Measurements from ENCODE around the gene KCNH2.

Gene KCNH2

GRCh38 chr7:150945171-150945852, 32.8 kb downstream of the KCNH2 start:
- DNase-seq = no peak

GRCh38 chr7:150944066-150945042, 33.8 kb downstream of the KCNH2 start:
- no peak for DNase-seq

- no peak for DNase-seq
These were observed 34.7 kb downstream of the KCNH2 start for GRCh38 chr7:150943453-150943814.

GRCh38 chr7:150942591-150943452, 35.3 kb downstream of the KCNH2 start:
- no peak for DNase-seq

- DNase-seq = no peak
These were observed 36.0 kb downstream of the KCNH2 start for GRCh38 chr7:150942001-150942590.

- no peak for DNase-seq
These were observed 36.6 kb downstream of the KCNH2 start for GRCh38 chr7:150941351-150942000.

- no peak for DNase-seq
These were observed 37.6 kb downstream of the KCNH2 start for GRCh38 chr7:150940431-150941102.

GRCh38 chr7:150939466-150939865, 38.7 kb downstream of the KCNH2 start:
- no peak for DNase-seq

- no peak for DNase-seq
These were observed 39.1 kb downstream of the KCNH2 start for GRCh38 chr7:150939052-150939451.

- DNase-seq = no peak
These were observed 39.6 kb downstream of the KCNH2 start for GRCh38 chr7:150938566-150938965.

- DNase-seq = no peak
These were observed 40.1 kb downstream of the KCNH2 start for GRCh38 chr7:150937848-150938561.

GRCh38 chr7:150936018-150936417, 42.1 kb downstream of the KCNH2 start:
- no peak for DNase-seq

GRCh38 chr7:150935149-150935548, 43.0 kb downstream of the KCNH2 start:
- no peak for DNase-seq

GRCh38 chr7:150934045-150934766, 43.9 kb downstream of the KCNH2 start:
- no peak for DNase-seq

- DNase-seq = no peak
These were observed 46.8 kb downstream of the KCNH2 start for GRCh38 chr7:150931199-150931869.

GRCh38 chr7:150928541-150928940, 49.6 kb downstream of the KCNH2 start:
- DNase-seq = no peak

- DNase-seq = no peak
These were observed 50.2 kb downstream of the KCNH2 start for GRCh38 chr7:150927956-150928344.

GRCh38 chr7:150927157-150927955, 50.8 kb downstream of the KCNH2 start:
- DNase-seq = no peak

GRCh38 chr7:150926066-150926465, 52.1 kb downstream of the KCNH2 start:
- DNase-seq = no peak
